Type B pancreatic cell (in vitro differentiated cells): ENCODE results near the gene TRIM3. TPM values are rescaled to one million over a fixed set of nuclear protein-coding genes. Genes with fewer than 3 reads are reported as not detected.

ENCODE experiments used
- DNase-seq: peaks from one replicate; pipeline ENCODE4 v3.0.0; 2021; ENCODE audit warnings: mixed read lengths; ENCODE audit not compliant: unreplicated experiment; ENCODE audit errors: extremely low spot score
- H3K27ac Mint-ChIP-seq: 2 replicates; pipeline ENCODE4 v1.8.0; 2021; ENCODE audit warnings: mild to moderate bottlenecking, mixed read lengths
- H3K27me3 Mint-ChIP-seq: 2 replicates; pipeline ENCODE4 v1.8.0; 2021; ENCODE audit warnings: mixed read lengths
- H3K36me3 Mint-ChIP-seq: 2 replicates; pipeline ENCODE4 v1.8.0; 2021; ENCODE audit warnings: mixed read lengths
- H3K4me1 Mint-ChIP-seq: one replicate; pipeline ENCODE4 v1.8.0; 2021; ENCODE audit warnings: mixed read lengths; ENCODE audit not compliant: unreplicated experiment
- H3K4me3 Mint-ChIP-seq: 2 replicates; pipeline ENCODE4 v1.8.0; 2021; ENCODE audit warnings: mild to moderate bottlenecking, mixed read lengths
- H3K9me3 Mint-ChIP-seq: 2 replicates; pipeline ENCODE4 v1.8.0; 2021; ENCODE audit warnings: mixed read lengths
- CTCF ChIP-seq: fragments of 200-600 bp; sonication (generic); conservative IDR thresholded peaks from 2 replicates; pipeline ENCODE4 v1.5.0; 2021; ENCODE audit warnings: antibody characterized with exemption, mild to moderate bottlenecking
- total RNA-seq: library from RNA; stranded (reverse); gene quantifications from 2 replicates; pipeline ENCODE4 v1.2.1, GENCODE V29; 2021; ENCODE audit warnings: low replicate concordance

Gene TRIM3
- total RNA-seq, 1 donor from 2014 or later: 22.9 TPM

GRCh38 chr11:6418557-6419008, 55.2 kb downstream of the TRIM3 start:
- DNase-seq: no peak
- H3K4me1 Mint-ChIP-seq: peaks cover 4% of the 10 kb centered on the region
- no peak overlapping the region for H3K27ac Mint-ChIP-seq
- H3K36me3 Mint-ChIP-seq: peaks cover 4% of the 10 kb centered on the region
- peaks cover 21% of the 10 kb centered on the region for H3K27me3 Mint-ChIP-seq
- no peaks in the 10 kb centered on the region for H3K9me3 Mint-ChIP-seq
- no peak for TF ChIP-seq CTCF
- no peak overlapping the region for H3K4me3 Mint-ChIP-seq

GRCh38 chr11:6417907-6418556, 55.7 kb downstream of the TRIM3 start:
- Mint-ChIP-seq H3K36me3 (peaks cover 4% of the 10 kb centered on the region), H3K27ac (no peak overlapping the region), H3K27me3 (peaks cover 15% of the 10 kb centered on the region), H3K4me1 (peaks cover 6% of the 10 kb centered on the region), H3K9me3 (no peaks in the 10 kb centered on the region), H3K4me3 (no peak overlapping the region)
- no peak for DNase-seq
- TF ChIP-seq CTCF: no peak

GRCh38 chr11:6415797-6416196, 57.9 kb downstream of the TRIM3 start:
- peaks cover 1% of the 10 kb centered on the region for H3K36me3 Mint-ChIP-seq
- no peak for TF ChIP-seq CTCF
- no peak overlapping the region for H3K27ac Mint-ChIP-seq
- peaks cover 3% of the 10 kb centered on the region for H3K27me3 Mint-ChIP-seq
- no peaks in the 10 kb centered on the region for H3K9me3 Mint-ChIP-seq
- peaks cover 9% of the 10 kb centered on the region for H3K4me1 Mint-ChIP-seq
- H3K4me3 Mint-ChIP-seq: no peak overlapping the region
- no peak for DNase-seq

GRCh38 chr11:6414874-6415328, 58.8 kb downstream of the TRIM3 start:
- H3K4me1 Mint-ChIP-seq: peaks cover 9% of the 10 kb centered on the region
- TF ChIP-seq CTCF: no peak

GRCh38 chr11:6413791-6414201, 59.9 kb downstream of the TRIM3 start:
- no peaks in the 10 kb centered on the region for H3K9me3 Mint-ChIP-seq
- no peak for DNase-seq
- no peak overlapping the region for H3K27ac Mint-ChIP-seq
- H3K4me1 Mint-ChIP-seq: peaks cover 5% of the 10 kb centered on the region
- H3K36me3 Mint-ChIP-seq: peaks cover 4% of the 10 kb centered on the region
- no peak for TF ChIP-seq CTCF
- no peak overlapping the region for H3K4me3 Mint-ChIP-seq
- no peaks in the 10 kb centered on the region for H3K27me3 Mint-ChIP-seq

More at GRCh38 chr11:6414874-6415328, 58.8 kb downstream of the TRIM3 start:
- no peak for DNase-seq
- Mint-ChIP-seq H3K36me3 (no peaks in the 10 kb centered on the region), H3K9me3 (no peaks in the 10 kb centered on the region), H3K4me3 (no peak overlapping the region), H3K27me3 (no peaks in the 10 kb centered on the region), H3K27ac (no peak overlapping the region)
